Liver (tissue), 3 donors: Measurements from ENCODE around the gene RAD51AP2.

Experiments
- TAF1 ChIP-seq: conservative IDR thresholded peaks from 2 replicates; pipeline ENCODE4 v1.6.1; 2016; ENCODE audit warnings: antibody characterized with exemption, mild to moderate bottlenecking
- TF ChIP-seq, protein P1 (sequence below): IDR thresholded peaks from 2 replicates; pipeline ENCODE4 v1.6.1; 2016; ENCODE audit warnings: antibody characterized with exemption, mild to moderate bottlenecking
- TF ChIP-seq, protein P2 (sequence below): fragments of 150-350 bp; IDR thresholded peaks from 2 replicates; pipeline ENCODE4 v1.5.1; 2017; ENCODE audit warnings: improper control_type of control experiment, low read depth, low read length; ENCODE audit not compliant: missing input control
- donor health status: healthy.
- donor health status: healthy.

DNA sequence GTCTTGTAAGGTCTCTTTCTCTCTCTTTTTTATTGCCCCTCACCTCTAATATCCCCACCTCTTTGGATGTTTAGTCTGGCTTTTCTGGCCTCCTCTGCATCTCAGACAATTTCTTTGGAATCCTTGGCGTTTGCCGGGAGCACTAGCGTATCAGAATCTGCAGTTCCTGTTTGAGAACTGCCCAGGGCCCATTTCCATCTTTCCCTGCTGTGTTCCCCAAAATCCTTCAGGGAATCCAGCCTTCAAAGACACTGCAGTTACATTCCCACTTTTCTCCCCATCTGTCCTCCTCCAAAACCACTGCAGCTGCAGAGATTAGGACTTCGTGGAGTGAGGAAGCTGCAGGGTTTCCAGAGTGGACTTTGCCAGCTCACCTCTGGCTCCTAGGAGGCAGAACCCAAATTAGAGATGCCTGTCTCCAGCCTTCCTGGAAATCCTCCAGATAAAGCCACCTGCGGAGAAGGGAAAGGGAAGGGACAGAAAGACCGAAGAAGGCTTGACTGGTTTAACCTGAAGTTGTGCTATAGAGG is 25.0 kb upstream of the RAD51AP2 start:
- TF ChIP-seq, protein P1, sequence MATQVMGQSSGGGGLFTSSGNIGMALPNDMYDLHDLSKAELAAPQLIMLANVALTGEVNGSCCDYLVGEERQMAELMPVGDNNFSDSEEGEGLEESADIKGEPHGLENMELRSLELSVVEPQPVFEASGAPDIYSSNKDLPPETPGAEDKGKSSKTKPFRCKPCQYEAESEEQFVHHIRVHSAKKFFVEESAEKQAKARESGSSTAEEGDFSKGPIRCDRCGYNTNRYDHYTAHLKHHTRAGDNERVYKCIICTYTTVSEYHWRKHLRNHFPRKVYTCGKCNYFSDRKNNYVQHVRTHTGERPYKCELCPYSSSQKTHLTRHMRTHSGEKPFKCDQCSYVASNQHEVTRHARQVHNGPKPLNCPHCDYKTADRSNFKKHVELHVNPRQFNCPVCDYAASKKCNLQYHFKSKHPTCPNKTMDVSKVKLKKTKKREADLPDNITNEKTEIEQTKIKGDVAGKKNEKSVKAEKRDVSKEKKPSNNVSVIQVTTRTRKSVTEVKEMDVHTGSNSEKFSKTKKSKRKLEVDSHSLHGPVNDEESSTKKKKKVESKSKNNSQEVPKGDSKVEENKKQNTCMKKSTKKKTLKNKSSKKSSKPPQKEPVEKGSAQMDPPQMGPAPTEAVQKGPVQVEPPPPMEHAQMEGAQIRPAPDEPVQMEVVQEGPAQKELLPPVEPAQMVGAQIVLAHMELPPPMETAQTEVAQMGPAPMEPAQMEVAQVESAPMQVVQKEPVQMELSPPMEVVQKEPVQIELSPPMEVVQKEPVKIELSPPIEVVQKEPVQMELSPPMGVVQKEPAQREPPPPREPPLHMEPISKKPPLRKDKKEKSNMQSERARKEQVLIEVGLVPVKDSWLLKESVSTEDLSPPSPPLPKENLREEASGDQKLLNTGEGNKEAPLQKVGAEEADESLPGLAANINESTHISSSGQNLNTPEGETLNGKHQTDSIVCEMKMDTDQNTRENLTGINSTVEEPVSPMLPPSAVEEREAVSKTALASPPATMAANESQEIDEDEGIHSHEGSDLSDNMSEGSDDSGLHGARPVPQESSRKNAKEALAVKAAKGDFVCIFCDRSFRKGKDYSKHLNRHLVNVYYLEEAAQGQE, result no peak
- TF ChIP-seq, protein P2, sequence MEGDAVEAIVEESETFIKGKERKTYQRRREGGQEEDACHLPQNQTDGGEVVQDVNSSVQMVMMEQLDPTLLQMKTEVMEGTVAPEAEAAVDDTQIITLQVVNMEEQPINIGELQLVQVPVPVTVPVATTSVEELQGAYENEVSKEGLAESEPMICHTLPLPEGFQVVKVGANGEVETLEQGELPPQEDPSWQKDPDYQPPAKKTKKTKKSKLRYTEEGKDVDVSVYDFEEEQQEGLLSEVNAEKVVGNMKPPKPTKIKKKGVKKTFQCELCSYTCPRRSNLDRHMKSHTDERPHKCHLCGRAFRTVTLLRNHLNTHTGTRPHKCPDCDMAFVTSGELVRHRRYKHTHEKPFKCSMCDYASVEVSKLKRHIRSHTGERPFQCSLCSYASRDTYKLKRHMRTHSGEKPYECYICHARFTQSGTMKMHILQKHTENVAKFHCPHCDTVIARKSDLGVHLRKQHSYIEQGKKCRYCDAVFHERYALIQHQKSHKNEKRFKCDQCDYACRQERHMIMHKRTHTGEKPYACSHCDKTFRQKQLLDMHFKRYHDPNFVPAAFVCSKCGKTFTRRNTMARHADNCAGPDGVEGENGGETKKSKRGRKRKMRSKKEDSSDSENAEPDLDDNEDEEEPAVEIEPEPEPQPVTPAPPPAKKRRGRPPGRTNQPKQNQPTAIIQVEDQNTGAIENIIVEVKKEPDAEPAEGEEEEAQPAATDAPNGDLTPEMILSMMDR, result no peak
- no peak for TF ChIP-seq TAF1
